B cell (primary cell): ENCODE measurements around the gene PAIP2. TPM values are rescaled to one million over a fixed set of nuclear protein-coding genes. Genes with fewer than 3 reads are reported as not detected.

Experiments used
- ATAC-seq: fragments of 200-7000 bp; cut with Tn5 transposase; one replicate; pipeline ENCODE4 v1.10.0; 2021; ENCODE audit warnings: low read depth, mild to moderate bottlenecking, moderate number of reproducible peaks, moderate library complexity
- CTCF ChIA-PET: fragments of 350-600 bp; sonication (Branson Sonifier 250); formaldehyde crosslinking; loops from one replicate; lab custom pipeline; 2021; ENCODE audit warnings: antibody characterized with exemption, inconsistent platforms; lab: Charles Lee
- POLR2A ChIA-PET: fragments of 350-600 bp; sonication (Branson Sonifier 250); formaldehyde crosslinking; loops from one replicate; lab custom pipeline; 2021; ENCODE audit warnings: antibody characterized with exemption; lab: Charles Lee
- DNase-seq: peaks from one replicate; pipeline ENCODE4 v3.0.0; 2013
- H2AFZ ChIP-seq: 2 replicates; pipeline ENCODE4 v1.6.1; 2012; ENCODE audit warnings: mild to moderate bottlenecking, low read depth, low read length; ENCODE audit not compliant: insufficient read depth, poor library complexity, severe bottlenecking
- H3K27ac ChIP-seq, 2 donors: 1 replicate in 1 of 2; 2 replicates in 1 of 2; pipeline ENCODE4 v1.5.1; 2012 to 2013; ENCODE audit warnings: low read length in 2 of 2, mild to moderate bottlenecking in 2 of 2, moderate library complexity in 1 of 2
- H3K27me3 ChIP-seq, 4 experiments: fragments of 200-600 bp in 1 of 4; sonication (generic) in 1 of 4; replicated peaks in 1 of 4; 1 replicate in 2 of 4; 2 replicates in 2 of 4; pipeline versions ENCODE4 v1.6.1 to v1.7.0; 2013 to 2016; ENCODE audit warnings: low read length in 3 of 4, mild to moderate bottlenecking in 2 of 4, mixed read lengths in 1 of 4, moderate library complexity in 1 of 4; ENCODE audit not compliant: insufficient read depth in 4 of 4, control insufficient read depth in 3 of 4; ENCODE audit errors: control extremely low read depth in 1 of 4
- H3K36me3 ChIP-seq, 2 experiments: replicated peaks in 1 of 2; 1 replicate in 1 of 2; 2 replicates in 1 of 2; pipeline versions ENCODE4 v1.6.1 to v1.7.1; 2013; ENCODE audit warnings: low read length in 1 of 2; ENCODE audit not compliant: insufficient read depth in 2 of 2, control insufficient read depth in 1 of 2; ENCODE audit errors: control extremely low read depth in 1 of 2, extremely low read depth in 1 of 2
- H3K4me1 ChIP-seq, 2 donors: fragments of 200-600 bp in 1 of 2; sonication (generic) in 1 of 2; 1 replicate in 1 of 2; 2 replicates in 1 of 2; pipeline versions ENCODE4 v1.5.1 to v1.6.1; 2013 to 2017; ENCODE audit warnings: low read length in 2 of 2; ENCODE audit not compliant: control insufficient read depth in 2 of 2, insufficient read depth in 2 of 2
- H3K4me2 ChIP-seq: replicated peaks from 2 replicates; pipeline ENCODE3; 2012; ENCODE audit warnings: mild to moderate bottlenecking, low read depth, low read length; ENCODE audit not compliant: poor library complexity, severe bottlenecking
- H3K4me3 ChIP-seq, 5 experiments: fragments of 200-600 bp in 1 of 5; sonication (generic) in 1 of 5; 1 replicate in 3 of 5; 2 replicates in 2 of 5; pipeline versions ENCODE4 v1.5.1 to v1.7.0; 2011 to 2016; ENCODE audit warnings: low read length in 4 of 5, mild to moderate bottlenecking in 4 of 5, low read depth in 2 of 5, control low read depth in 1 of 5, moderate library complexity in 1 of 5; ENCODE audit not compliant: insufficient read depth in 1 of 5; ENCODE audit errors: control extremely low read depth in 1 of 5, extremely low read depth in 1 of 5
- H3K79me2 ChIP-seq: fragments of 200-600 bp; sonication (generic); one replicate; pipeline ENCODE4 v1.6.0; 2016; ENCODE audit warnings: low read length; ENCODE audit not compliant: control insufficient read depth, insufficient read depth
- H3K9ac ChIP-seq: fragments of 200-600 bp; sonication (generic); 2 replicates; pipeline ENCODE4 v1.6.1; 2017; ENCODE audit warnings: mild to moderate bottlenecking, low read length, moderate library complexity
- H3K9me3 ChIP-seq, 3 donors: one replicate each; pipeline versions ENCODE4 v1.6.1 to v1.7.1; 2013; ENCODE audit warnings: low read length in 2 of 3; ENCODE audit not compliant: control insufficient read depth in 2 of 3, insufficient read depth in 1 of 3; ENCODE audit errors: control extremely low read depth in 1 of 3
- H4K20me1 ChIP-seq: 2 replicates; pipeline ENCODE4 v1.6.0; 2012; ENCODE audit warnings: mild to moderate bottlenecking, low read length; ENCODE audit not compliant: insufficient read depth, control insufficient read depth, poor library complexity, severe bottlenecking
- H3K27ac Mint-ChIP-seq: one replicate; pipeline ENCODE4 v1.8.0; 2021; ENCODE audit warnings: mixed read lengths
- H3K27me3 Mint-ChIP-seq: one replicate; pipeline ENCODE4 v1.8.0; 2021; ENCODE audit warnings: mixed read lengths
- H3K4me1 Mint-ChIP-seq: one replicate; pipeline ENCODE4 v1.8.0; 2021; ENCODE audit warnings: mixed read lengths
- H3K4me3 Mint-ChIP-seq: one replicate; pipeline ENCODE4 v1.8.0; 2021; ENCODE audit warnings: mixed read lengths
- H3K9me3 Mint-ChIP-seq: one replicate; pipeline ENCODE4 v1.8.0; 2022; ENCODE audit warnings: mixed read lengths; ENCODE audit not compliant: insufficient read depth
- EZH2 ChIP-seq: IDR thresholded peaks from 2 replicates; pipeline ENCODE4 v1.6.1; 2012; ENCODE audit warnings: borderline replicate concordance, low read depth, mild to moderate bottlenecking, moderate library complexity, low read length; ENCODE audit not compliant: insufficient read depth, poor library complexity, severe bottlenecking
- WGBS: methylation state at CpG from one replicate; pipeline ENCODE4 v1.1.5; 2013; ENCODE audit warnings: missing lambda C conversion rate; ENCODE audit not compliant: insufficient coverage; 5-methylcytosine and 5-hydroxymethylcytosine counted together
- intact Hi-C: fragments of 100-400 bp; cut with micrococcal nuclease; formaldehyde crosslinking; loops from one replicate; pipeline ENCODE4 v1.10.0; 2022
- polyA plus RNA-seq: library from polyadenylated mRNA; depleted of rRNA; stranded (reverse); fragments of >200 nt; gene quantifications from 2 replicates; pipeline ENCODE4 v1.2.3, GENCODE V29; 2012
- total RNA-seq, 2 donors: library from RNA; stranded (reverse); fragments of 120-200 nt in 1 of 2; gene quantifications; 1 replicate in 1 of 2; 2 replicates in 1 of 2; pipeline versions ENCODE4 v1.2.3 to v1.2.4, GENCODE V29; 2013 to 2022
- TF ChIP-seq, protein P1 (sequence below): fragments of 200-600 bp; IDR thresholded peaks from one replicate; pipeline ENCODE4 v1.8.0; 2022; ENCODE audit warnings: antibody characterized with exemption, mild to moderate bottlenecking

Gene PAIP2
- total and polyA plus RNA-seq, 2 donors (not counting 1 experiment from before 2014, with no cell fraction given): 38.5 to 121 TPM

DNA sequence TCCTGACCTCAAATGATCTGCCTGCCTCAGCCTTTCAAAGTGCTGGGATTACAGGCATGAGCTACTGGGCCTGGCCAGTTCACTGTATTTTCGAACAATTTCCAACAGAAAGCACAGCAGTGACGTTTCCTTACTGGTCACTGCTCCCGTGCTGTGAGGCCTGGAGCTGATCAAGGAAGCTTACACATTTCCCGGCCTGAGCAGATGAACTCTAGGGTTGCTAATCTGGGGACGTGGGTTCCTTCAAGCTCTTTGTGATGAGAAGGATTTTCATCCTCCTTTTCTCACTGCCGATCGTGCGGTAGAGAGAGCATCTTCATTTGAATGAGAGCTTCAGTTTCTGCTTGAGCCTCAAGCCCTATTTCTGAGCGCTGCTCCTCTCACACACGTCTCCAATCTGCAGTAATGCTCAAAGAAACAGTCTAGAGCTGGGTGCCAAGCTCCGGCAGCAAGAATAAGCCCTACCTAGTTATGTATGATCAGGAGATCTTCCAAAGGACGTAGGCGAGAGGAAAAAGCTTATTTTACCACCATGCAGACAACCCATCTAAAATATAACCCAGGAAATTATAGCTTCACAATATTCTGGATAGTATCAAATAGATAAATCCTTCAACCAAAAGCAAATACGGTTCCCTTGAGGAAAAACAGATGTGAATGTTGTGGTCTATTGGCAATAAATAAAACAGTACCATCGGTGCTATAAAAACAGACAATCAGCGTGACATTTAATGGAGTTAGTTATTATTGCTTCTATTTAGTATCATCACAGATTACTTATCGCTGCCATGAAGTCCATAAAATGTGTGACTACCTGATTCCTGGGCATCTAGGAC, 69.6 kb downstream of the PAIP2 start:
- 97% methylated on average over 10 of the region's 17 CpGs for WGBS
- ChIA-PET POLR2A (no interaction called here), CTCF (interaction anchor here (0.6 to 7.3 kb wide), 8 partner anchors 10 to 420 kb away, joined by 3 to 43 read pairs (median 4); partner anchors contain the start of gene MATR3)
- Histone ChIP-seq H3K9me3 (no peaks in the 10 kb centered on the region), H3K27ac (no peak overlapping the region), H3K4me3 (no peak overlapping the region), H3K9ac (no peak overlapping the region), H3K36me3 (no peaks in the 10 kb centered on the region), H3K79me2 (peaks cover 4% of the 10 kb centered on the region), H3K4me1 (peaks cover 22 to 23% of the 10 kb centered on the region in 2 donors), H3K4me2 (no peak overlapping the region), H2AFZ (no peak overlapping the region), H3K27me3 (no peaks in the 10 kb centered on the region), H4K20me1 (no peaks in the 10 kb centered on the region)
- Mint-ChIP-seq H3K4me3 (no peak overlapping the region), H3K27me3 (no peaks in the 10 kb centered on the region), H3K27ac (no peak overlapping the region), H3K4me1 (peaks cover 17% of the 10 kb centered on the region), H3K9me3 (no peaks in the 10 kb centered on the region)
- ATAC-seq (no peak), DNase-seq (no peak)
- intact Hi-C loops: no loop called here
- no peak for TF ChIP-seq EZH2
- TF ChIP-seq, protein P1, sequence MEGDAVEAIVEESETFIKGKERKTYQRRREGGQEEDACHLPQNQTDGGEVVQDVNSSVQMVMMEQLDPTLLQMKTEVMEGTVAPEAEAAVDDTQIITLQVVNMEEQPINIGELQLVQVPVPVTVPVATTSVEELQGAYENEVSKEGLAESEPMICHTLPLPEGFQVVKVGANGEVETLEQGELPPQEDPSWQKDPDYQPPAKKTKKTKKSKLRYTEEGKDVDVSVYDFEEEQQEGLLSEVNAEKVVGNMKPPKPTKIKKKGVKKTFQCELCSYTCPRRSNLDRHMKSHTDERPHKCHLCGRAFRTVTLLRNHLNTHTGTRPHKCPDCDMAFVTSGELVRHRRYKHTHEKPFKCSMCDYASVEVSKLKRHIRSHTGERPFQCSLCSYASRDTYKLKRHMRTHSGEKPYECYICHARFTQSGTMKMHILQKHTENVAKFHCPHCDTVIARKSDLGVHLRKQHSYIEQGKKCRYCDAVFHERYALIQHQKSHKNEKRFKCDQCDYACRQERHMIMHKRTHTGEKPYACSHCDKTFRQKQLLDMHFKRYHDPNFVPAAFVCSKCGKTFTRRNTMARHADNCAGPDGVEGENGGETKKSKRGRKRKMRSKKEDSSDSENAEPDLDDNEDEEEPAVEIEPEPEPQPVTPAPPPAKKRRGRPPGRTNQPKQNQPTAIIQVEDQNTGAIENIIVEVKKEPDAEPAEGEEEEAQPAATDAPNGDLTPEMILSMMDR: no peak

DNA sequence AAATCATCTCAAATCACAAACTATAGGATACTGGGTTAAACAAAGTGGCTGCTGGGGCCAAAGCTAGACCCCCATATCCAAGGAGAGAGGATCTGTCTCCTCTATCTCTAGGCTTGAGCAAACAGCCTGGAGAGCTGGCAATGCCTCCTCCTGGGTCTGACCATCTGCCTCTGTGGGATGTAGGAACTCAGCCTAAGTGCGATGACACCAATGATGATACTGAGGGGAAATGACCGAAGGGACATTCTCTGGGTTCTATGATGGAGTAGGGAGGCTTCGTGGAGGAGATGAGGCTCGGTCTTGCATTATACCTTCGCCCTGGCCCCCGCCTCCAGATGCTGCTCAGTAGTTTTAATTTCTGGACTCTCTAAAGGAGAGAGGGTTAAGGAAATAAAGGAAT, 71.5 kb downstream of the PAIP2 start:
- intact Hi-C loops: no loop called here
- POLR2A ChIA-PET: no interaction called here
- no peak overlapping the region for H3K4me3 ChIP-seq
- H3K9ac ChIP-seq: no peak overlapping the region
- Mint-ChIP-seq H3K27me3 (no peaks in the 10 kb centered on the region), H3K27ac (no peak overlapping the region), H3K4me1 (peaks cover 5% of the 10 kb centered on the region), H3K9me3 (no peaks in the 10 kb centered on the region), H3K4me3 (no peak overlapping the region)
- ATAC-seq (no peak), DNase-seq (no peak)
- no peaks in the 10 kb centered on the region for H4K20me1 ChIP-seq
- H3K79me2 ChIP-seq: peaks cover 4% of the 10 kb centered on the region
- CTCF ChIA-PET: interaction anchor here (1.9 kb wide), 1 partner anchor 10 kb away, joined by 8 read pairs; no protein-coding TSS in a partner anchor
- H3K27ac ChIP-seq: no peak overlapping the region
- WGBS: 96% methylated on average over 6 of the region's 6 CpGs
- H3K36me3 ChIP-seq: no peaks in the 10 kb centered on the region
- no peaks in the 10 kb centered on the region for H3K9me3 ChIP-seq
- no peaks in the 10 kb centered on the region for H3K27me3 ChIP-seq
- no peak overlapping the region for H2AFZ ChIP-seq
- peaks cover 5% of the 10 kb centered on the region in 2 donors for H3K4me1 ChIP-seq
- TF ChIP-seq, protein P1: no peak
- no peak for TF ChIP-seq EZH2
- no peak overlapping the region for H3K4me2 ChIP-seq
